Measurements from ENCODE around the gene SLX9.
"Not testable (repeated sequence)": the region's sequence is repeated elsewhere in the genome, so short reads cannot be mapped to it uniquely, and the experiment has no call there.

The SLX9 gene

DNA sequence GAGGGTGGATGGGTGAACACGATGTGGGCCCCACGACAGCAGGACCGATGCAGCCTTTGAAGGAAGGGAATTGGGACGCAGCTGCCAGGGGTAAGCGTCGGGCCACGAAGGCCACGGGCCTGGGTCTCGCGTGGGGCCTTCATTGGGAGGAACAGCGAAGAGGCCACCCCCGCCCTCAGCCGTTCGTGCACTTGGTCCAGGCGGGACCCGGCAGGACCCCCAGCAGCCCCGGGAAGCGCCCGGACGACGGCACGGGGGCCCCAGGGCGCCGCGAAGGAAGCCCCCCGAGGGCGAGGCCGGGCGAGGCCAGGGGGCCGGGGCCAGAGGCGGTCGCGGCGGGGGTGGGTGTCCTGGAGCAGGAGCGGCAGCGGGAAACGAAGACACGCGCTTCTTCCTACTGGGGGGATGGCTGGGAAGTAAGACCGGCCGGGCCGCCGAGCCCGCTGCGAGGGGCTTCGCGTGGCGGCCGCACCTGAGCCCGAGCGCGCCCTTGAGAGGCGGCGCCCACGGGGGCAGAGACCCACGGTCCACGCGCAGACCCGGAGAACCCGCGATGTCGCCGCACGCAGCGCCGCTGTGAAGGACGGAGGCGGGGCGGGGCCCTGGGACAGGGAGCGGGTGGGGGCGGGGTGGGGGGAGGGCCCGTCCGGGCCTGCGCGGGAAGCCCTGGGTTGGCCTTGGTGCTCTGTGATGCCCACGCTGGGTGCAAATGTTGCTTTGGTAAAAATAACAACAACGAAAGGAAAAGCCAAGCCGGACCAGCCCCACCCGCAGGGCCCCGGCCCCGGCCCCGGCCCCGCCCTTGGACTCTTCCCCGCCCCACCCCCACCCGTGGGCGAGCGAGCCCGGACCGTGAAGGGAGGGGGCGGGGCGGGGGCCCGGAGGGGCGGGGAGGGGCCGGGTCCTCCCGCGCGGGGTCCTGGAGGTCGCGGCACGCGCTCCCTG is 78.6 kb downstream of the SLX9 start:
- WGBS (ENCODE audit: insufficient coverage, insufficient read length): no CpG with 5 or more reads among the region's 101 CpGs
- H3K36me3 ChIP-seq (ENCODE audit: control insufficient read depth, insufficient read depth, low read length): no peaks in the 10 kb centered on the region
- peaks cover 3% of the 10 kb centered on the region; the same call in 1 of the 2 replicates for H3K27me3 ChIP-seq (ENCODE audit: control insufficient read depth, insufficient read depth, low read length)
- H3K4me1 ChIP-seq (ENCODE audit: control insufficient read depth, insufficient read depth, low read length): peaks cover 6% of the 10 kb centered on the region
- peak overlapping the region; percentile 22; the same call in 1 of the 2 replicates for H3K4me3 ChIP-seq (ENCODE audit: low read length)
- no peak overlapping the region for H3K27ac ChIP-seq (ENCODE audit: low read length)
- DNase-seq (ENCODE audit: low read depth, low spot score): no peak
- H3K9me3 ChIP-seq (ENCODE audit: control insufficient read depth, insufficient read depth, low read length): no peaks in the 10 kb centered on the region

DNA sequence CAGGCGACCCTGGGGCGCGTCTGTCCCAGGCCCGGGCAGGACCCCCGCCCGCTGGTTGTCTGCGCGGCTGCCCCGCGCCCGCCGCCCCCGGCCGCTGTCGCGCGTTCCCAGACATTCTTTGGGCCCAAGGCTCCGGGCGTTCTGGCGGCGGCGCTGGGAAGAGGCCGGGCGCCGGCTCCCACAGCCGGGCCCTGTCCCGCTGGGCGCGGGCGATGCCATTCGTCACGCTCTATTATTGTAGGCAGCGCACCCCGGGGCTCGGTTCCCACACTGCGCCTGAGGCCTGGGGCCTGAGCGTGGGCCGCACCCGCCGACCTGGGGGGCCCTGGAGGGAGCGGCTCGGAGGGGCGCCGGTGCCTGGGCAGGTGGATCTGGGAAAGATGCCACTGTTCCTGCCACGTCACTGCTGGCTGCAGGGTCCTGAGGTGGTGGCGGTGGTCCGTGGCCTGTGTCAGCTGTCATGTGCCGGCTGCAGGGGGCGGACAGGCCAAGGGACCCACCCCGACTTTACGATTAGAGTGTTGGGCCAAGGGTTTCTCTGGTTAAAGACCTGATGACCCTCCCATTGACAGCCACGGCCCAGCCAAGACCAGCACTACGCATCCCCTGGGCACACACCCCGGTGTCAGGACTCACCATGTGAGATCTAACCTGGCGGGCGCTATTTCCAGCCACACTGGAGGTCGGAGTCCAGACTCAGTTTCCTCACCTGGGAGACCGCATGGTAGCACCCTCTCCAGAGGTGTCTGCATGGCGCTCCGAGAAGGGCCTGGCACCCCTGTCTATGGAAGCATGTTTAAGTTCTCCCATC is 79.5 kb downstream of the SLX9 start:
- WGBS (ENCODE audit: insufficient coverage, insufficient read length): no CpG with 5 or more reads among the region's 60 CpGs
- Histone ChIP-seq H3K4me1 (ENCODE audit: control insufficient read depth, insufficient read depth, low read length) (peaks cover 6% of the 10 kb centered on the region), H3K9me3 (ENCODE audit: control insufficient read depth, insufficient read depth, low read length) (no peaks in the 10 kb centered on the region), H3K27me3 (ENCODE audit: control insufficient read depth, insufficient read depth, low read length) (peaks cover 3% of the 10 kb centered on the region; the same call in 1 of the 2 replicates), H3K36me3 (ENCODE audit: control insufficient read depth, insufficient read depth, low read length) (no peaks in the 10 kb centered on the region), H3K27ac (ENCODE audit: low read length) (no peak overlapping the region), H3K4me3 (ENCODE audit: low read length) (no peak overlapping the region; the same call in 1 of the 2 replicates)
- no peak for DNase-seq (ENCODE audit: low read depth, low spot score)

GRCh38 chr21:45019887-45020537 is 80.2 kb downstream of the SLX9 start:
- Histone ChIP-seq H3K27ac (ENCODE audit: low read length) (no peak overlapping the region), H3K4me1 (ENCODE audit: control insufficient read depth, insufficient read depth, low read length) (peaks cover 4% of the 10 kb centered on the region), H3K4me3 (ENCODE audit: low read length) (no peak overlapping the region), H3K27me3 (ENCODE audit: control insufficient read depth, insufficient read depth, low read length) (peaks cover 3% of the 10 kb centered on the region; the same call in 1 of the 2 replicates), H3K36me3 (ENCODE audit: control insufficient read depth, insufficient read depth, low read length) (no peaks in the 10 kb centered on the region), H3K9me3 (ENCODE audit: control insufficient read depth, insufficient read depth, low read length) (no peaks in the 10 kb centered on the region)
- WGBS (ENCODE audit: insufficient coverage, insufficient read length): no CpG with 5 or more reads among the region's 19 CpGs
- no peak for DNase-seq (ENCODE audit: low read depth, low spot score)

- Histone ChIP-seq H3K36me3 (ENCODE audit: control insufficient read depth, insufficient read depth, low read length) (no peaks in the 10 kb centered on the region), H3K4me3 (ENCODE audit: low read length) (no peak overlapping the region), H3K4me1 (ENCODE audit: control insufficient read depth, insufficient read depth, low read length) (peaks cover 4% of the 10 kb centered on the region), H3K27me3 (ENCODE audit: control insufficient read depth, insufficient read depth, low read length) (peaks cover 3% of the 10 kb centered on the region; the same call in 1 of the 2 replicates), H3K27ac (ENCODE audit: low read length) (no peak overlapping the region), H3K9me3 (ENCODE audit: control insufficient read depth, insufficient read depth, low read length) (no peaks in the 10 kb centered on the region)
- DNase-seq (ENCODE audit: low read depth, low spot score): no peak
- WGBS (ENCODE audit: insufficient coverage, insufficient read length): no CpG with 5 or more reads among the region's 28 CpGs
Observed at GRCh38 chr21:45020629-45021427, 81.0 kb downstream of the SLX9 start.

DNA sequence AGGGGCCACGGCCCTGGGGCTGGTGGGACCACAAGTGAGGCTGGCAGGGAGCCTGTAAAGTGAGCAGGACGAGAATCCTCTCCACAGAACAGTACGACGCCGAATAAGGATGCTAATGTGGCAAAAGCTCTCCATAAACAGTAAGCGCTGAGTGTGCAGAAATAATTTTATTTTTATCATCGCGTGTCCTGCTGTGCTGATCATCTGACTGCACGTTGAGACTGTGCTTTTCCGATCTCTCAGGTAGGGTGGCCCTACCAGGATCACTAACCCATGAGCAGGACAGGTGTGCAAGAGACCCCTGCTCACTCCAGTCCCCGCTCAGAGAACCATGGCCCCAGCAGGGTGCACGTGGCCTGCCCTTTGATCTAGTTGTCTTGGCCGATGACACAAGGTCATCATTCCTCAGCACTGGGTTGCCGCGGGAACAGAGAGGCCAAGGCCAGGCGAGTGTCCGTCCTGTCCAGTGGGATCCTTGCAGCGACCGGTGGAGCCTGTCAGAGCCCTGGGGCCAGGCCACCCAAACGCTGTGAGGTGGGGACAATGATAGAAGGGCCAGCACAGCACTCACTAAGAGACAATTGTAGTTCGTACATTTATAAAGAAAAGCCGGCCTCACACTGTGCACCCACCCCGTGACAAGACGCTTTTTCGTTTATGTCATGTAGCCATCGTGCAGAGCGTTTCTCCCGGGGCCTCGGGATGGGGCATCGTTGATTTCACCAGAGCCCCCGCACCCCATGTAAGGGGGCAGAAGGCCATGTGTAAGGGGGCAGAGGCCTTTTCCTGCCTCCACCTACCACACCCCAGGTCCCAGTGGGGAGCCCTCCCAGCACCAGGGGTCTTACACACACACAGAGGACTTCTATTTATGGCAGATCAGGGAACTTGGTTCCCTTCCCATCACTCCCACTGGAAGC is 81.9 kb downstream of the SLX9 start:
- no peak overlapping the region for H3K4me3 ChIP-seq (ENCODE audit: low read length)
- H3K4me1 ChIP-seq (ENCODE audit: control insufficient read depth, insufficient read depth, low read length): peaks cover 4% of the 10 kb centered on the region
- DNase-seq (ENCODE audit: low read depth, low spot score): no peak
- no CpG with 5 or more reads among the region's 31 CpGs for WGBS (ENCODE audit: insufficient coverage, insufficient read length)
- H3K27ac ChIP-seq (ENCODE audit: low read length): no peak overlapping the region
- no peaks in the 10 kb centered on the region for H3K36me3 ChIP-seq (ENCODE audit: control insufficient read depth, insufficient read depth, low read length)
- H3K27me3 ChIP-seq (ENCODE audit: control insufficient read depth, insufficient read depth, low read length): peaks cover 3% of the 10 kb centered on the region; the same call in 1 of the 2 replicates
- no peaks in the 10 kb centered on the region for H3K9me3 ChIP-seq (ENCODE audit: control insufficient read depth, insufficient read depth, low read length)

GRCh38 chr21:45022348-45022675 is 82.5 kb downstream of the SLX9 start:
- H3K4me3 ChIP-seq (ENCODE audit: low read length): no peak overlapping the region
- no peak overlapping the region for H3K27ac ChIP-seq (ENCODE audit: low read length)
- H3K36me3 ChIP-seq (ENCODE audit: control insufficient read depth, insufficient read depth, low read length): no peaks in the 10 kb centered on the region
- H3K27me3 ChIP-seq (ENCODE audit: control insufficient read depth, insufficient read depth, low read length): peaks cover 3% of the 10 kb centered on the region; the same call in 1 of the 2 replicates
- H3K9me3 ChIP-seq (ENCODE audit: control insufficient read depth, insufficient read depth, low read length): no peaks in the 10 kb centered on the region
- DNase-seq (ENCODE audit: low read depth, low spot score): no peak
- peaks cover 4% of the 10 kb centered on the region for H3K4me1 ChIP-seq (ENCODE audit: control insufficient read depth, insufficient read depth, low read length)
- no CpG with 5 or more reads among the region's 8 CpGs for WGBS (ENCODE audit: insufficient coverage, insufficient read length)

DNA sequence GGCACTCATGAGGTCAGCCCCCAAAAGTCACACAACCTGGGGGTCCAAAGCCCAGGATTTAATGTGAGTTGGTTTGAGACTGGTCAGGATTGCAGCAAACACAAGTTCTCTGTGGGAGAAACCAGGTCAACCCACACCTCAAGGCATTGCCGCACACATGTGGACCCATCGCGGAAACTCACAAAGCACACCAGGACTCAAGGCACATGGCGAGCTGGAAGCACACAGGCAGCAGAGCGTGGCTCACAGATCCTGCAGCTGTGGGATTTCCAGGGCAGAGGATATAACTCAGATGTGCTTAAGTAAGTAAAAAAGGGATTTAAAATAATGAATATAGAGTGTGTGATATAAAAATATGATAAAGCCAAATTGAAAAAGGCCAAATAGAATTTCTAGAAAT is 82.9 kb downstream of the SLX9 start:
- Histone ChIP-seq H3K36me3 (ENCODE audit: control insufficient read depth, insufficient read depth, low read length) (no peaks in the 10 kb centered on the region), H3K4me1 (ENCODE audit: control insufficient read depth, insufficient read depth, low read length) (peaks cover 4% of the 10 kb centered on the region), H3K9me3 (ENCODE audit: control insufficient read depth, insufficient read depth, low read length) (no peaks in the 10 kb centered on the region), H3K27ac (ENCODE audit: low read length) (no peak overlapping the region), H3K27me3 (ENCODE audit: control insufficient read depth, insufficient read depth, low read length) (peaks cover 3% of the 10 kb centered on the region; the same call in 1 of the 2 replicates), H3K4me3 (ENCODE audit: low read length) (no peak overlapping the region)
- WGBS (ENCODE audit: insufficient coverage, insufficient read length): no CpG with 5 or more reads among the region's 5 CpGs
- no peak for DNase-seq (ENCODE audit: low read depth, low spot score)

DNA sequence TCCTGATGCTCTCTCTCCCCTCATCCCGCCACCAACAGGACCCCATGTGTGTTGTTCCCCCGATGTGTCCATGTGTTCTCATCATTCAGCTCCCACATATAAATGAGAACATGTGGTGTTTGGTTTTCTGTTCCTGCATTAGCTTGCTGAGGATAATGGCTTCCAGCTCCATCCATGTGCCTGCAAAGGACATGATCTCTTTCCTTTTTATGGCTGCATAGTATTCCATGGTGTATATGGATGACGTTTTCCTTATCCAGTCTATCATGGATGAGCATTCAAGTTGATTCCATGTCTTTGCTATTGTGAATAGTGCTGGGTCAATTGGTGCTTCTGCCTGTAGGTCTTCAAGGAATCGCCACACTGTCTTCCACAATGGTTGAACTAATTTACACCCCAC is 84.7 kb downstream of the SLX9 start:
- not testable (repeated sequence) for DNase-seq (ENCODE audit: low read depth, low spot score); H3K27me3 ChIP-seq (ENCODE audit: control insufficient read depth, insufficient read depth, low read length); H3K4me3 ChIP-seq (ENCODE audit: low read length); H3K27ac ChIP-seq (ENCODE audit: low read length); H3K36me3 ChIP-seq (ENCODE audit: control insufficient read depth, insufficient read depth, low read length); H3K4me1 ChIP-seq (ENCODE audit: control insufficient read depth, insufficient read depth, low read length); H3K9me3 ChIP-seq (ENCODE audit: control insufficient read depth, insufficient read depth, low read length)
- no CpG with 5 or more reads among the region's 4 CpGs for WGBS (ENCODE audit: insufficient coverage, insufficient read length)

DNA sequence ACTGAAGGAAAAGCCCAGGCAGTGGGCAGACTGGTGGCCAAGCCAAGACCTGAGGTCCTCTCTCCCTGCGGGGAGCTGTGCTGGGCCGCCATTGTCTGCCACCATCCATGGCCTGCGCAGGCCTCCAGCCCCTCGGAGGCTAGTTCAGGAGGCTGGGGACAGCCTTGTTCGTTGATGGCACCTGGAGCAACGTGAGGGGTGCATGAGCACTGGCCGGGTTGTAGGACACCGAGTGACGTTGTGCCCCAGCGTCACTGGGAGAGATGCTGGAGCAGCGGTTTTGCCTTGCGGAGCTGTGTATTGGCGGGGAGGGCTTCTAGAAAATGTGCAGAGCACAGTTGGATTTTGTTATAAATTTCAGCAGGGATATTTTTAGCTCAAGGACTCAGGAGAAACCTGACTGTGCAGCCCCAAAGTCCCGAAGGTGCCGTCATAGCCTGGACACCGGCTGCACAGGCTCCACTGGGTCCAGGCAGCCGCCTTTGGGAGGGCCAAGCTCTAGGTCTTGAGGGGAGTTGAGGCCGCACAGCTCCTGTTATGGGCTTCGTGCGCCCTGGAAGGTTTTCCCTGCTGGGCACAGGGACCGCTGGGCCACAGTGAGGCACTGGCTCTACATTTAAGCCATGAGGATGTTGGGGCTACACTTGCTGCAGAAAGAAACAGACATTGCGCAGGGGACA is 86.4 kb downstream of the SLX9 start:
- H3K27ac ChIP-seq (ENCODE audit: low read length): no peak overlapping the region
- no peak overlapping the region for H3K4me3 ChIP-seq (ENCODE audit: low read length)
- WGBS (ENCODE audit: insufficient coverage, insufficient read length): no CpG with 5 or more reads among the region's 22 CpGs

More for the DNA sequence above, 86.4 kb downstream of the SLX9 start:
- Histone ChIP-seq H3K36me3 (ENCODE audit: control insufficient read depth, insufficient read depth, low read length) (no peaks in the 10 kb centered on the region), H3K4me1 (ENCODE audit: control insufficient read depth, insufficient read depth, low read length) (peaks cover 5% of the 10 kb centered on the region), H3K27me3 (ENCODE audit: control insufficient read depth, insufficient read depth, low read length) (no peaks in the 10 kb centered on the region), H3K9me3 (ENCODE audit: control insufficient read depth, insufficient read depth, low read length) (no peaks in the 10 kb centered on the region)
- no peak for DNase-seq (ENCODE audit: low read depth, low spot score)
